ENCODE data around the gene TBC1D2B.

GRCh38 chr15:78071383-78071782 lies 6.1 kb downstream of the TBC1D2B start:
- TF ChIP-seq SIN3A (IDR thresholded peaks at IDR 0.05; ENCODE audit: borderline replicate concordance, insufficient read depth, low read length), result no peak
- no peak for TF ChIP-seq POLR2AphosphoS5 (IDR thresholded peaks at IDR 0.05; ENCODE audit: low read depth, low read length)
- no peak for TF ChIP-seq REST (IDR thresholded peaks at IDR 0.05; ENCODE audit: insufficient read depth in 1 of 2, low read depth in 2 of 2, low read length in 2 of 2)
- TF ChIP-seq TAF1 (IDR thresholded peaks at IDR 0.05; ENCODE audit: borderline replicate concordance, insufficient read depth, low read length), result no peak
